HUES64 (cell line): ENCODE data around the gene MTFR1L.
A peak's percentile ranks its signal among the peaks of the same experiment; 100 is the strongest.

Experiments used
- H3K27ac ChIP-seq: 2 replicates; pipeline ENCODE4 v1.7.0; 2013; ENCODE audit warnings: low read depth, low read length, inconsistent platforms
- H3K27me3 ChIP-seq: 2 replicates; pipeline ENCODE4 v1.6.1; 2013; ENCODE audit warnings: mild to moderate bottlenecking, low read length; ENCODE audit not compliant: insufficient read depth
- H3K36me3 ChIP-seq: 2 replicates; pipeline ENCODE4 v1.6.1; 2013; ENCODE audit warnings: mild to moderate bottlenecking, low read length; ENCODE audit not compliant: insufficient read depth
- H3K4me1 ChIP-seq: 2 replicates; pipeline ENCODE4 v1.6.1; 2013; ENCODE audit warnings: mild to moderate bottlenecking, low read length, moderate library complexity; ENCODE audit not compliant: insufficient read depth
- H3K4me3 ChIP-seq: 2 replicates; pipeline ENCODE4 v1.5.1; 2013; ENCODE audit warnings: mild to moderate bottlenecking, low read length, moderate library complexity
- H3K9ac ChIP-seq: 2 replicates; pipeline ENCODE4 v1.6.1; 2013; ENCODE audit warnings: mild to moderate bottlenecking, low read depth, low read length
- H3K9me3 ChIP-seq: 2 replicates; pipeline ENCODE4 v1.6.1; 2013; ENCODE audit warnings: low read depth, low read length; ENCODE audit not compliant: insufficient read depth
- WGBS: fragments of 150-250, 120-280 bp; methylation state at CpG from one replicate; pipeline ENCODE4 v1.1.7; 2013; ENCODE audit warnings: missing lambda C conversion rate; 5-methylcytosine and 5-hydroxymethylcytosine counted together

Gene MTFR1L

DNA sequence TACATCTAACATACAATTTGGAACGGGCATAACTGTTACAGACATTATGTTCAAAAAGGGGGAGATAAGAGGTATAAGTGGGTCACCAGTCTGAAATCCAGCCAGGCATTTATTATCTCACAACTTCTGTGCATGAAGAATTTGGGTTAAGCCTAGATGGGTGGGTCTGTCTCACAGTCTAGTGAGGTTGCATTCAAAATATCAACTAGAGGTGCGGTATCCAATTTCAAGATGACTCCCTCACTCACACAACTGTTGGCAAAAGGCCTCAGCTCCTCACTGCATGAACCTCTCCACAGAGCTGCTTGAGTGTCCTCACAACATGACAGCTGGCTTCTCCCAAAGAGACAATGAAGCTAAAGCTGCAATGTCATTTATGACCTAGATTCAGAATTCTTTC is 34.8 kb downstream of the MTFR1L start:
- H3K27me3 ChIP-seq = no peaks in the 10 kb centered on the region
- H3K9ac ChIP-seq = no peak overlapping the region
- no peak overlapping the region for H3K27ac ChIP-seq
- H3K4me3 ChIP-seq = no peak overlapping the region
- 100% methylated on average over 2 of the region's 2 CpGs for WGBS
- H3K9me3 ChIP-seq = no peaks in the 10 kb centered on the region
- peaks cover 5% of the 10 kb centered on the region; the same call in 1 of the 2 replicates for H3K4me1 ChIP-seq
- H3K36me3 ChIP-seq = 0 out of 2 replicates have a peak, but pooled peaks cover 2% of the 10 kb centered on the region

DNA sequence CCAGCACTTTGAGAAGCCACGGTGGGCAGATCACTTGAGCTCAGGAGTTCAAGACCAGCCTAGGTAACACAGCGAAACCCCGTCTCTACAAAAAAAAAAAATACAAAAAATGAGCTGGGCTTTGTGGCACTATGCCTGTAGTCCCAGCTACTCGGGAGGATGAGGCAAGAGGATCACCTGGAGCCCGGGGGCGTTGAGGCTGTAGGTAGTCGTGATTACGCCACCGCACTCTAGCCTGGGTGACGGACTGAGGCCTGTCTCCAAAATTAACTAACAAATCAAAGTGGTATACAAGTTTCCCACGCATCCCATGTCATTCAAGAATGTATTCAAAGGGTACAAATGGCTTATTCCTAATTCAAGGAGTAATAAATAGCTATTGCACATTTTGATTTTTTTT is 37.1 kb downstream of the MTFR1L start:
- Histone ChIP-seq H3K4me1 (peaks cover 9% of the 10 kb centered on the region; the same call in 1 of the 2 replicates), H3K9me3 (no peaks in the 10 kb centered on the region)
- WGBS = 90% methylated on average over 11 of the region's 11 CpGs

DNA sequence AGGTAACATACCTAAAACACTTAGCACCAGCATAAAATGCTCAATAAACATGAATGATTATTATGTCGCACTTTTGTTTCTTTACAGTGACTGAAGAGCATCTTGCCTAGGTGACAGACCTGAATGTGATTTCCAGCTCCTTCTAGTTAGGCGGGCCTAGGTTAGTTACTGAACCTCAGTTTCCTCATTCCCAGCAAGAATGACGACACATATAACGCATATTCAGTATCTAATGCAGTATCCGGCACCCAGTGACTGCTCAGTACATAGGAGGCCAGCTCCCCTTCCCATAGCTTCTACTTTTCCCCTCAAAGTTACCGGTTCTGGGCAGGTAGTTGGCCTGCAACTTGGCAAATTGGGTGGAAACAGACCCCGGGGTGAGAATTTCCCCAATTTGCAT is 38.7 kb downstream of the MTFR1L start:
- no peaks in the 10 kb centered on the region; the same call in 1 of the 2 replicates for H3K36me3 ChIP-seq
- WGBS = 31% methylated on average over 7 of the region's 7 CpGs
- H3K4me3 ChIP-seq = peak overlapping the region; percentile 88
- peak overlapping the region; percentile 97 for H3K9ac ChIP-seq
- H3K27ac ChIP-seq = no peak overlapping the region
- H3K9me3 ChIP-seq = no peaks in the 10 kb centered on the region
- H3K4me1 ChIP-seq = peaks cover 9% of the 10 kb centered on the region; the same call in 1 of the 2 replicates
- H3K27me3 ChIP-seq = no peaks in the 10 kb centered on the region

More for the DNA sequence above, 37.1 kb downstream of the MTFR1L start:
- no peak overlapping the region for H3K4me3 ChIP-seq
- no peaks in the 10 kb centered on the region for H3K36me3 ChIP-seq
- H3K27ac ChIP-seq = no peak overlapping the region
- H3K9ac ChIP-seq = no peak overlapping the region
- no peaks in the 10 kb centered on the region for H3K27me3 ChIP-seq

DNA sequence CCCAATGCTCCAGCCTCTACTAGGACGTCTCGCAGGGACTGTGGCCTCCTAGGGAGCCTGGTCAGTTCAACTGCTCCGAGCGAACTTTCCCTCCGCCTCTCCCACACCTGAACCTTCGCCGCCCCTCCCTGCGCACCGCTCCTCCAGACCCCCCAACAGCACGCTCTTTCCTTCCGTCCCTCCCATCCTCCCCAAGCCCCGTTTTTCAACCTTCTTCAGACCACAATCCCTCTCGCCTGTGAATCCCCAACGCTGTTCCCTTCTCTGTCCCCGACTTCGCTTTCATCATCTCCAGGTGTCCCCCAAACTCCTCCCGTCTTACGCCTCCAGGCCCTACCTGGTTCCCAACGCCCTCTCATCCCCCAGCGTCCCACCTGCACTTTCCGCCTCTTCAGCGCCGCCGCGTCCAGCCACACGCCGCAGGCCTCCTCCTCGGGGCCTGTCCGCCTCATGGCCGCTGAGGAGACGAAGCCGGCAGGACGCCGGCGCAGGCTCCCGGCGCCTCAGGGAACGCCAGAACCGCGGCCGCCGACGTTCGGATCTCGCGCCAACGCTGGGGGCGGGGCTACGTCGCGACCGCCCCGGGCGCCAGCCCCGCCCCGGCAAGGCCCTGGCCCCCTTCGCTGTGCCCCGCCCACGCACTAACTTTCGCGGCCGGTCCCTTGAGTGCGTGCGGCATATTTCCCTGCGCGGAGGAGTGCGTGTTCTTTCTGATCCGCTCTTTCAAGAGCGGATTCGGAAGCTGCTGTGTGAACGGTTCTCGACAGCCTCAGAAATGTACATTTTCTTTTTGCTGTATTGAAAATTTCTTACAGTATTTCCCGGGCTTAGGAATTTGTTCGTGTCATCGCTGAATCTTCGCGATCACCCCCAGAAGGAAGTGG is 39.4 kb downstream of the MTFR1L start, which contains the start of gene AUNIP:
Gene AUNIP, minus strand, starts transcription at position 552 of the 884 bp plus-strand sequence. Its CDS starts 100 bp downstream, at position 452.
- H3K9me3 ChIP-seq = no peaks in the 10 kb centered on the region
- H3K4me3 ChIP-seq = peak within 1 kb of the TSS; percentile 88
- WGBS = under 1% methylated on average over 77 of the region's 77 CpGs
- H3K4me1 ChIP-seq = peaks cover 9% of the 10 kb centered on the region; the same call in 1 of the 2 replicates
- peak within 1 kb of the TSS; percentile 76 for H3K27ac ChIP-seq
- H3K36me3 ChIP-seq = no peaks in the 10 kb centered on the region; the same call in 1 of the 2 replicates
- H3K27me3 ChIP-seq = no peaks in the 10 kb centered on the region
- H3K9ac ChIP-seq = peak within 1 kb of the TSS; percentile 97

DNA sequence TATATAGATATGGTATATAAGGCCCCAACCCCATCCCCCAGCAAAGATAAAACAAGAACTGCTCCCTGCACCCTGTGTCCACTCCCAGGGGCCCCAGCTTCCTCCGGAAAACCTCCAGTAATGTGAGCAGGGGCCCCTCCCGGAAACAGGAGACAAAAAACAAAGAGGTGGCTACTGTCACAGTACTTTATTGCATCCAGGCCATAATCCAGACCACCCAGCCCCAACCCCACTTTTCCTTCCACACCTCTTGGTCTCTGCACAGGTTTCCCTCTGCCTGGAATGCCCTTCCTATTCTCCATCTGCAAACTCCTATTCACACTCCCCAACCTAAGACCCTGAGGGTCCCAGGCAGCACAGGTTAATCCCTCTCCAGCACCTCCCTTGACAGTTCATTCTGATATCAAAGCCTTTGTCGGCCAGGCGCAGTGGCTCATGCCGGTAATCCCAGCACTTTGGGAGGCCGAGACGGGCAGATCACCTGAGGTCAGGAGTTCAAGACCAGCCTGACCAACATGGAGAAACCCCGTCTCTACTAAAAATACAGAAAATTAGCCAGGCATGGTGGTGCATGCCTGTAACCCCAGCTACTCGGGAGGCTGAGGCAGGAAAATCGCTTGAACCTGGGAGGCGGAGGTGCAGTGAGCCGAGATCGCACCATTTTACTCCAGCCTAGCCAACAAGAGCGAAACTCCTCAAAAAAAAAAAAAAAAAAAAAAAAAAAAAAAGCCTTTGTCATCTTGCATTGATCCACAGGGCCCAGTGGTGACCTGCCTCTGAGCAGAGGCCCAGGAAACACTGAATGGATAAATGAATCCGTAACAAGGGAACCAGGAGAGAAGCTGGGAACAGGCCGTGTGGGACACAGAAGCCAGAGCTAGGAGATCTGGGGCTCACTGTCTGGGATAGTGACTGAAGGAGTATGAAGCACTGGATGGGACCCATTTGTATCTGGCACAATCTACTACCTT is 41.8 kb downstream of the MTFR1L start:
- no peaks in the 10 kb centered on the region for H3K9me3 ChIP-seq
- peaks cover 9% of the 10 kb centered on the region; the same call in 1 of the 2 replicates for H3K4me1 ChIP-seq
- no peak overlapping the region for H3K27ac ChIP-seq
- H3K36me3 ChIP-seq = no peaks in the 10 kb centered on the region; the same call in 1 of the 2 replicates
- 89% methylated on average over 16 of the region's 16 CpGs for WGBS
- H3K9ac ChIP-seq = no peak overlapping the region
- no peaks in the 10 kb centered on the region for H3K27me3 ChIP-seq
- no peak overlapping the region for H3K4me3 ChIP-seq

DNA sequence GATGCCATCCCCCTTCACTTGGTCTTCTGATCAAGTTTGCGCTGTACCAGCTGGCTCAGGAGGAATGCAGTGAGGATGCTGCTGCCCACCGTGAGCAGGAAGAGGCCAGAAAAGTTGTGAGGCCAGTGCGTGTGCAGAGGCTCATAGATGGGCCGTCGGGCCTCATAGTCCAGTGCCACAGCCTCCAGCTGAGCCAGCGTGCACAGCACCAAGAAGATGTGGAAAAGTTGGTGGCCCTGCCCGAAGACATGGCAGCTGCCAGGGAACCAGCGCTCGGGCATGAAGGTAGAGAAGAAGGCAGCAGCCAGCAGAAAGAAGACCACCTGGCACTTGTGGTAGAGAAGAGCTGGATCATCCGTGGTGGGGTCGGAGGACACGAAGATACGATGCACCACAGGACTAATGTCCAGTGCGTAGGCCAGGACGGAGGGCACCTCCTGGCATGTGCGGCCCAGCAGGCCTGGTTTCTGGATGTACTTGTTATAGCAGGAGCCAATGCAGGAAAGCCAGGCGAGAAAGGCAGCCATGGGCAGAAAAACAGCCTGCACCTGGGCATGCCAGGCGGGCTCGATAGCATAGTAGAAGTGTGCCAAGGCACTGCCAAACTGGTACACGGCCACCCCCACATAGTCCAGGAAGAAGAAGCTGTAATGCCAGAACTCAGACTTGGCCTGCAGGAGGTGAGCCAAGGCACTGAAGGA is 43.2 kb downstream of the MTFR1L start:
- 95% methylated on average over 20 of the region's 20 CpGs for WGBS
- no peak overlapping the region for H3K4me3 ChIP-seq
- no peaks in the 10 kb centered on the region for H3K27me3 ChIP-seq
- H3K4me1 ChIP-seq = peaks cover 12% of the 10 kb centered on the region; the same call in 1 of the 2 replicates
- H3K36me3 ChIP-seq = no peaks in the 10 kb centered on the region; the same call in 1 of the 2 replicates
- H3K9ac ChIP-seq = no peak overlapping the region
- H3K9me3 ChIP-seq = no peaks in the 10 kb centered on the region
- no peak overlapping the region for H3K27ac ChIP-seq

DNA sequence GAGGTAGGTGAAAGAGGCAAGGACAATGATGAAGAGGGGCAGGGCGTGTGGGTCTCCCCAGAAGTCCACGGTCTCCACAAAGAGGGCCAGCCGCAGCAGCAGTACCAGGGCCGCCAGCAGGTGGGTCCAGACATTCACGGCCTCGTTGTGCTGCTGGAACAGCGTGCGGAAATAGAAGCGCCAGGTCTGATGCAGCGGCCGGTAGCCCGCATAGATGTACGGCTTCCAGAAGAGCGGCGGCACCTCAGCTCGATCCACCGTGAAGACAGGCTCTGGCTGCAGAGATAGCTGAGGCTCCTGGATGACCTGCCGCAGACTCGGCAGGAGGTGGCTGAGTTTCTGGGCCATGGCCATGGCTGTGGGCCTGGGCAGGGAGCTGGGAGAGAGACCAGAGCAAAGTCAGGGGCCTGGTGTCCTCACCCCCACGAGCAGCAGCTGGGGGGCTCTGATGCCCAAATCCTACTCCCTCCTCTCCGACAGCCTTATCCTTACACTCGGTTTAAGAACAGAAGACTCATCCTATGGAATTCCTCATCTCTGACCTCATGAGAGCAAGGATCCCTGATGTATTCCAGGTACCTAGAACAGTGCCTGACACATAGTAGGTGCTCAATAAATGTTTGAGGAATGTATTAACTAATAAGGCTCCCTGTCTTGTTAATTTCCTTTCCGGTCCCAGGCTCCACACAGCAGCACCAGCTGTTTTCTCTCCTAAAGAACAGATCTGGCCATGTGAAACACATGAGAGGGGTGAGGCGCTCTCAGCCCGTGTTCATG is 43.9 kb downstream of the MTFR1L start:
- no peaks in the 10 kb centered on the region; the same call in 1 of the 2 replicates for H3K36me3 ChIP-seq
- no peak overlapping the region for H3K4me3 ChIP-seq
- no peak overlapping the region for H3K9ac ChIP-seq
- peaks cover 8% of the 10 kb centered on the region; the same call in 1 of the 2 replicates for H3K4me1 ChIP-seq
- no peak overlapping the region for H3K27ac ChIP-seq
- H3K9me3 ChIP-seq = no peaks in the 10 kb centered on the region
- 93% methylated on average over 25 of the region's 25 CpGs for WGBS
- H3K27me3 ChIP-seq = no peaks in the 10 kb centered on the region

DNA sequence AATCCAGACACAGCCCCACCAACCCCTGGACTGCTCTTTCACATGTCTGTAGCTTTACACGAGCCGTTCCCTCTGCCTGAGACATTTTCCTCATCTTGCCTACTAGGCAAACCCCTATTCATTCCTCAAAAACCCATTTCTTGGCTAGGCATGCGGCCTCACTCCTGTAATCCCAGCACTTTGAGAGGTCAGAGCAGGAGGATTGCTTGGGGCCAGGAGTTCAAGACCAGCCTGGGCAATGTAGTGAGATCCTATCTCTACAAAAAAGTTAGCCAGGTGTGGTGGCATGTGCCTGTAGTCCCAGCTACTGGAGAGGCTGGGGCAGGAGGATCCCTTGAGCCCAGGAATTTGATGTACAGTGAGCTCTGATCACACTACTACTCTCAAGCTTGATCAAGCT is 44.7 kb downstream of the MTFR1L start:
- no peak overlapping the region for H3K9ac ChIP-seq
- H3K36me3 ChIP-seq = no peaks in the 10 kb centered on the region; the same call in 1 of the 2 replicates
- no peaks in the 10 kb centered on the region for H3K9me3 ChIP-seq
- no peaks in the 10 kb centered on the region for H3K27me3 ChIP-seq
- no peak overlapping the region for H3K4me3 ChIP-seq
- H3K4me1 ChIP-seq = peaks cover 8% of the 10 kb centered on the region; the same call in 1 of the 2 replicates
- no peak overlapping the region for H3K27ac ChIP-seq
- WGBS = 90% methylated on average over 3 of the region's 3 CpGs

DNA sequence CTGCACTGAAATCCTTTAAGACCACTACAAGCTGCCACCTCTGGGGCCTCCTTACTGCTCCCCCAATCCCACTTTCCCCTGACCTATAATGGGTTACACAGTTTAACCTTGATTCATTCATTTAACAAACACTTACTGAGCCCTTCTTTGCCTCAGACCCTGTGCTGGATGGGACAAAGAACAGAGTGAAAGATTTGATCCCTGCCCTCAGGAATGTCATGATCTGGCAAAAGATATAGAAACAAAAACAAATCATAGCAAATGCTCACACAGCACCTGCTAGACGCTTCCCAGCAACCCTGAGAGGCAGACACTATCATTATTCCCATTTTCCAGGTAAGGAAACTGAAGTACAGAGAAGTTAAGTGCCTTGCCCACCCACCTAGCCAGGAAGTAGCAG is 46.5 kb downstream of the MTFR1L start:
- 0 out of 2 replicates have a peak, but pooled peaks cover 4% of the 10 kb centered on the region for H3K4me1 ChIP-seq
- no peaks in the 10 kb centered on the region; the same call in 1 of the 2 replicates for H3K36me3 ChIP-seq
- no peak overlapping the region for H3K9ac ChIP-seq
- WGBS = 100% methylated on average over 1 of the region's 1 CpG
- H3K4me3 ChIP-seq = no peak overlapping the region
- H3K9me3 ChIP-seq = no peaks in the 10 kb centered on the region
- H3K27me3 ChIP-seq = no peaks in the 10 kb centered on the region
- no peak overlapping the region for H3K27ac ChIP-seq
